Immature natural killer cell (primary cell): ENCODE results near the gene COL9A3. TPM values are rescaled to one million over a fixed set of nuclear protein-coding genes. Genes with fewer than 3 reads are reported as not detected.
A peak's percentile ranks its signal among the peaks of the same experiment; 100 is the strongest.

Experiments used
- DNase-seq, 3 donors: peaks; one replicate each; pipeline ENCODE4 v3.0.0; 2022; ENCODE audit warnings: mixed read lengths in 1 of 3
- H3K27ac Mint-ChIP-seq, 6 donors: one replicate each; pipeline ENCODE4 v1.8.0; 2020; ENCODE audit warnings: mixed read lengths in 6 of 6, mild to moderate bottlenecking in 5 of 6, inconsistent platforms in 4 of 6, moderate library complexity in 3 of 6
- H3K27me3 Mint-ChIP-seq, 3 donors: one replicate each; pipeline ENCODE4 v1.8.0; 2020 to 2021; ENCODE audit warnings: low read depth in 3 of 3, mild to moderate bottlenecking in 3 of 3, mixed read lengths in 3 of 3, moderate library complexity in 3 of 3, inconsistent platforms in 1 of 3
- H3K36me3 Mint-ChIP-seq, 3 donors: one replicate each; pipeline ENCODE4 v1.8.0; 2020; ENCODE audit warnings: mixed read lengths in 3 of 3, inconsistent platforms in 2 of 3, mild to moderate bottlenecking in 2 of 3
- H3K4me1 Mint-ChIP-seq, 2 donors: one replicate each; pipeline ENCODE4 v1.8.0; 2020; ENCODE audit warnings: inconsistent platforms in 2 of 2, mild to moderate bottlenecking in 2 of 2, mixed read lengths in 2 of 2, moderate library complexity in 1 of 2
- H3K4me3 Mint-ChIP-seq, 5 donors: one replicate each; pipeline ENCODE4 v1.8.0; 2020; ENCODE audit warnings: mild to moderate bottlenecking in 5 of 5, mixed read lengths in 5 of 5, inconsistent platforms in 3 of 5, moderate library complexity in 3 of 5
- H3K9me3 Mint-ChIP-seq, 6 donors: one replicate each; pipeline ENCODE4 v1.8.0; 2020; ENCODE audit warnings: mild to moderate bottlenecking in 6 of 6, mixed read lengths in 6 of 6, inconsistent platforms in 4 of 6, moderate library complexity in 3 of 6
- polyA plus RNA-seq, 3 donors: library from polyadenylated mRNA; unstranded; fragments of 300-500 nt; fragmentation: Illumina TruSeq; gene quantifications; one replicate each; pipeline ENCODE4 v1.2.3, GENCODE V29; 2021

Gene COL9A3
- polyA plus RNA-seq, 3 donors from 2014 or later: 0.87 TPM; not detected in 2

DNA sequence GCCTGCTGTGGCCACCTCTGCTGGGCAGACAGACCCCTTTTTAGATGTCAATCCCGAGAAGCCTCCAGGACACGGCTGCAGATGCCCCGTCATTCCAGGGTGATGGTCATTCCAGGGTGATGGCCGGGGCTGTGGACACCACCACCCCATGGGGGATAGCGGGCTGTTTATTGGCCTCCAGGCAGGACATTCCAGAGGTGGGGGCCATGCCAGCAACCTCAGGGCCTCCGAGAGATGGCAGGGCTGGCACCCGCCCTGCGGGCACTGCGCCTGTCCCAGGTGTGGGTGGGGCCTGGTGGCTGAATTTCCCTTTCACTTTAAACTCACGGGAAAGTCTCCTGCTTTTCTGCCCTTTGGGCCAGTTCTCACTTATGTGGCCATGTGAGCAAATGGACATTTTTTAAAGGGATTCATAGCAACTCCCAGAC is 14.5 kb downstream of the COL9A3 start:
- Mint-ChIP-seq H3K27me3 (peaks cover 0 to 2% (median 0%) of the 10 kb centered on the region in 3 donors), H3K36me3 (no peaks in the 10 kb centered on the region), H3K9me3 (no peaks in the 10 kb centered on the region), H3K4me3 (no peak overlapping the region), H3K27ac (no peak overlapping the region), H3K4me1 (no peaks in the 10 kb centered on the region)
- DNase-seq: no peak

- no peak overlapping the region for H3K27ac Mint-ChIP-seq
- no peak overlapping the region for H3K4me3 Mint-ChIP-seq
- peaks cover 0 to 5% (median 0%) of the 10 kb centered on the region in 3 donors for H3K27me3 Mint-ChIP-seq
- H3K9me3 Mint-ChIP-seq: no peaks in the 10 kb centered on the region
- no peaks in the 10 kb centered on the region for H3K4me1 Mint-ChIP-seq
- H3K36me3 Mint-ChIP-seq: no peaks in the 10 kb centered on the region
- no peak for DNase-seq
Observed at GRCh38 chr20:62831854-62832211, 15.0 kb downstream of the COL9A3 start.

DNA sequence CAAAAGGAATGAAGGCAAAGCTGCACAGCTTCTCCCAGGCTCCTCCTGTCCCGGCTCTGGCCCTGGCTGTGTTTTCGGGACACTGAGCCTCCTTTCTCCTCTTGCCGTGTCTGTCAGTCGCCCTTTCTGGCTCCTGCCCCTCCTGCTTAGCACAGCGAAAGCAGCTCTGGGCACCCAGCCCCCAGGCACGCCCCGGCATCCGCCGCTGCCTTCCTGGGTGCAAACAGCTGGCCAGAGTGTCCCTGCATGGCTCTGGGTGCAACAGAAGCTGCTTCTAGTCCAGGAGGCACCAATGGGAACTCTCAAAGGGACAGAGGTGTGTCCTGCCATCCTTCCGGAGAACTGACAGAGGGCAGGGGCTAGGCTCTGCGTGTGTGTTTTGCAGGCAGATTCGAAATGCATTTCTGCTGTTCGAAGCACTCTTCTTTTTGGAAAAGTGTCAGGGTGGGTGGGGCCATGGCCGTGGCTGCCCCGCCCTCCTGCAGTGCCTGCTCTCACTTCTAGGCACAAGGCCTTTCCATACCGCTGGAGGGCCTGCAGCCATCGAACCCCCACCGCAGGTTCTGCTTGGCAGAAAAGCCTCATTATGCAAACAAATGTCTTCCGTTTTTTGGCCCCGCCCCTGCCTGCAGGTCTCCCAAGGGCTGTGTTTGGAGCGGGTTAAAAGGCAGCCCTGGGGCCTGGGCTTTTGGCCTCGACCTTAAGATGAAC is 15.5 kb downstream of the COL9A3 start:
- Mint-ChIP-seq H3K4me3 (no peak overlapping the region), H3K27ac (no peak overlapping the region), H3K4me1 (peaks cover 0 to 2% of the 10 kb centered on the region in 2 donors), H3K36me3 (no peaks in the 10 kb centered on the region), H3K27me3 (peaks cover 0 to 5% (median 2%) of the 10 kb centered on the region in 3 donors), H3K9me3 (no peaks in the 10 kb centered on the region)
- no peak for DNase-seq

- Mint-ChIP-seq H3K27me3 (peaks cover 2 to 5% (median 3%) of the 10 kb centered on the region in 3 donors), H3K9me3 (no peaks in the 10 kb centered on the region), H3K36me3 (no peaks in the 10 kb centered on the region), H3K27ac (no peak overlapping the region), H3K4me1 (peaks cover 0 to 2% of the 10 kb centered on the region in 2 donors), H3K4me3 (no peak overlapping the region)
- DNase-seq: no peak
Observed at GRCh38 chr20:62832951-62833391, 16.1 kb downstream of the COL9A3 start.

DNA sequence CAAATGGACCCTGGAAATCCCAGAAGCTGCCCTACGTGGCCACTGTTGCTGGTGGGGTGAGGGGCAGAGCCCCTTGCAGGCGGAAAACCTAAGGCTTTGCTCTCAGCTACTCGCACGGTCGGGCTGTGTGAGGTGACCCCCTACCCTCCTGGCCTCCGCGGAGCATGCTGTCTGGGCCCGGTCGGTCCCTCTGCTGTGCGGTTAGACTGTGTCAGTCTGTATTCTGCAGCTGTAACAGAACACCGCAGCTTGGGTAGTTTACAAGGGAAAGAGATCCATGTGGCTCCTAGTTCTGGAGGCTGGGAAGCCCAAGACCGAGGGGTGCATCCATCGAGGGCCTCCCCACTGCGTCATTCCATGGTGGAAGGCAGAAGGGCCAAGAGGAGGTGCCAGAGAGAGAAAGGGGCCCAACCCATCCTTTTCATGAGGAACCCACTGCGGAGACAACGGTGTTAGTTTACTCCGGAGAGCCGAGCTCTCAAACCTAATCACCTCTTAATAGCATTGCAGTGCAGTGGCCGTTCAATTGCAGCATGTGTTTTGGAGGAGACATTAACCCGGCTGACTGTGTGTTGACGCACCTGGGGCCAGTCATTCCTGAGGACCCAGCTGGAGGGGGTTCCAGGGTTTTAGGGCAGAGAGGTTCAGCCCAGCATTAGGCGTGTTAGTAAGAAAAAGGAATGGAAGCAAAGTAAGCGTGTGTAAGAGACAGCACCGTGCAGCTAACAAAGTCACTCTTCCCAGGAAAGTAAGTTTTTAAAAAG is 18.3 kb downstream of the COL9A3 start:
- H3K27ac Mint-ChIP-seq: peak overlapping the region in 1 of 6 donors; percentile 28
- H3K27me3 Mint-ChIP-seq: peaks cover 3 to 5% (median 3%) of the 10 kb centered on the region in 3 donors
- H3K4me1 Mint-ChIP-seq: peaks cover 0 to 9% of the 10 kb centered on the region in 2 donors
- H3K4me3 Mint-ChIP-seq: no peak overlapping the region
- no peak for DNase-seq
- H3K36me3 Mint-ChIP-seq: no peaks in the 10 kb centered on the region
- H3K9me3 Mint-ChIP-seq: no peaks in the 10 kb centered on the region

GRCh38 chr20:62835931-62836861 is 19.3 kb downstream of the COL9A3 start:
- H3K27ac Mint-ChIP-seq: no peak overlapping the region
- H3K9me3 Mint-ChIP-seq: no peaks in the 10 kb centered on the region
- H3K27me3 Mint-ChIP-seq: peaks cover 3 to 5% (median 3%) of the 10 kb centered on the region in 3 donors
- peaks cover 0 to 9% of the 10 kb centered on the region in 2 donors for H3K4me1 Mint-ChIP-seq
- no peaks in the 10 kb centered on the region for H3K36me3 Mint-ChIP-seq
- H3K4me3 Mint-ChIP-seq: no peak overlapping the region
- no peak for DNase-seq

GRCh38 chr20:62836967-62837490 is 20.2 kb downstream of the COL9A3 start:
- Mint-ChIP-seq H3K36me3 (peaks cover 0 to under 1% (median 0%) of the 10 kb centered on the region in 3 donors), H3K9me3 (no peaks in the 10 kb centered on the region), H3K4me3 (no peak overlapping the region), H3K4me1 (peaks cover 0 to 9% of the 10 kb centered on the region in 2 donors), H3K27me3 (peaks cover 3 to 5% (median 3%) of the 10 kb centered on the region in 3 donors), H3K27ac (no peak overlapping the region)
- DNase-seq: no peak

DNA sequence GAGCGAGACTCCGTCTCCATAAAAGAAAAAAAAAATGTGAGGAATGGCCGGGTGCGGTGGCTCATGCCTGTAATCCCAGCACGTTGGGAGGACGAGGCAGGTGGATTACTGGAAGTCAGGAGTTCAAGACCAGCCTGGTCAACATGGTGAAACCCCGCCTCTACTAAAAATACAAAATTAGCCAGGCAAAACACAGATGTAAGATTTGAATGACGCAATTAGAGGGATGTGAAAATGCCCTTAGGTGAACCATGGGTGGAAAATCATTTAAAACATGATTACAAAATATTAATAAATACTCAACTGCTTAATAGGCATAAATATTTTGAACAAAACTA is 20.9 kb downstream of the COL9A3 start:
- Mint-ChIP-seq H3K4me1 (peaks cover 0 to 9% of the 10 kb centered on the region in 2 donors), H3K9me3 (no peaks in the 10 kb centered on the region), H3K27ac (peak overlapping the region in 1 of 6 donors; percentile 72), H3K27me3 (peaks cover 3 to 5% (median 3%) of the 10 kb centered on the region in 3 donors), H3K4me3 (no peak overlapping the region), H3K36me3 (peaks cover 0 to 4% (median 0%) of the 10 kb centered on the region in 3 donors)
- no peak for DNase-seq

DNA sequence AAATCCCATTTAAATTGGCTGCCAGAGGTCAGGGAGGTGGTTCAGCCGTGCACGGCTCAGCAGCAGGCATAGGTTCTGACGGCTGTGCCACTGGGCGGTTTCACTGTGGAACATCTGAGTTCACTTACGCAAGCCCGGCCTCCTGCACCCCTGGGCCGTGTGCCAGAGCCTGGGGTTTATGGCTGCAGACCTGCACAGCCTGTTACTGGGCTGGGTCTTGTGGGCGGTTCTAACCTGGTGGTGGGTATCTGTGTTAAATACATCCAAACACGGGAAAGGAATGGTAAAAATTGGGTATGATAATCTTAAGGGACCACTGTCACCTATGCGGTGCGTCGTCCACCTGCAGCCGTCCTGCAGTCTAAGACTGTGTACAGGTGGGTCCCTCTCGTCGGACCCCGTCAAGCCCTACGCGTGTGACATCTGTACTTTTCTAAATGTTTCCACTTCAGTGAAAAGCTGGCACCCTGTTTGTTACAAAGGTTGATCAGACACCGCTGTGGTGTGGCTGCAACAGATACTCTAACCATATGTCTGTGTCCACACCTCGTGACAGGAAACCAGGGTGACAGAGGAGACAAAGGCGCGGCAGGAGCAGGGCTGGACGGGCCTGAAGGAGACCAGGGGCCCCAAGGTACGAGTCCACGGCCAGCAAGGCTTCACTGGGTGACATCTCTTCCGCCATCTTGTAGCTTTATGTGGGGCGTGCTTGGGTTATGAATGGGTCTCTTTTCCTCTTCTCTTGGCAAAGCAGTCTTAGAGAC is 21.5 kb downstream of the COL9A3 start:
- Mint-ChIP-seq H3K9me3 (no peaks in the 10 kb centered on the region), H3K4me3 (no peak overlapping the region), H3K36me3 (peaks cover 0 to 4% (median 0%) of the 10 kb centered on the region in 3 donors), H3K27me3 (peaks cover 3% of the 10 kb centered on the region in 3 donors), H3K27ac (peak overlapping the region in 5 of 6 donors; percentile 34 to 72 (median 59)), H3K4me1 (peaks cover 0 to 9% of the 10 kb centered on the region in 2 donors)
- peak in 1 of 3 donors; percentile 31 for DNase-seq

DNA sequence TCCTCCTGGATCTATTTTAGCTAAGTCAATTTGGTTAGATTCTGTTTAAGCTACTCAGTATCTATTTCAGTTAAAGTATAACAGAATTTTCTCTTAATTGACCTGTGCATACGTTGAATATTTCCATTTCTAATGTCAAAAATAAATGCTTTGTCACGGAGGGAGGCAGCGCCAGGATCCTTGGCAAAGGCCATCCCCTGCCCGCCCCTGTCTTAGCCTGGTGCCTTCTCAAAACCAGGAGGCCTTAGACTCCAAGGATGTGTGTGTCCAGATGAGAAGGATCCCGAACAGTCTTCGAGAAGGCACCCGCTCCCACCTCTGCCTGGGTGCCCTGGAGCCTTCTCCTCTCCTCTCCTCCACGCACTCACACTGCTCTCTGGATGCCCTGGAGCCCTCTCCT is 22.4 kb downstream of the COL9A3 start:
- DNase-seq: no peak
- Mint-ChIP-seq H3K27me3 (peaks cover 3% of the 10 kb centered on the region in 3 donors), H3K4me3 (no peak overlapping the region), H3K9me3 (no peaks in the 10 kb centered on the region), H3K36me3 (peaks cover 0 to 4% (median 0%) of the 10 kb centered on the region in 3 donors), H3K4me1 (peaks cover 0 to 9% of the 10 kb centered on the region in 2 donors), H3K27ac (no peak overlapping the region)

- peaks cover 3% of the 10 kb centered on the region in 3 donors for H3K27me3 Mint-ChIP-seq
- no peaks in the 10 kb centered on the region for H3K9me3 Mint-ChIP-seq
- no peak overlapping the region for H3K4me3 Mint-ChIP-seq
- H3K36me3 Mint-ChIP-seq: peaks cover 0 to 4% (median 0%) of the 10 kb centered on the region in 3 donors
- no peak overlapping the region for H3K27ac Mint-ChIP-seq
- peaks cover 0 to 9% of the 10 kb centered on the region in 2 donors for H3K4me1 Mint-ChIP-seq
- DNase-seq: no peak
Observed at GRCh38 chr20:62839816-62840215, 23.0 kb downstream of the COL9A3 start.

GRCh38 chr20:62840244-62841197 is 23.7 kb downstream of the COL9A3 start:
- H3K27ac Mint-ChIP-seq: no peak overlapping the region
- peaks cover 3% of the 10 kb centered on the region in 3 donors for H3K27me3 Mint-ChIP-seq
- H3K4me3 Mint-ChIP-seq: no peak overlapping the region
- no peaks in the 10 kb centered on the region for H3K9me3 Mint-ChIP-seq
- DNase-seq: no peak
- peaks cover 0 to 9% of the 10 kb centered on the region in 2 donors for H3K4me1 Mint-ChIP-seq
- H3K36me3 Mint-ChIP-seq: peaks cover 0 to 6% (median 2%) of the 10 kb centered on the region in 3 donors
